Panc1 (cell line): ENCODE measurements around the gene HOXD11. TPM values are rescaled to one million over a fixed set of nuclear protein-coding genes. Genes with fewer than 3 reads are reported as not detected.

ENCODE experiments used
- ATAC-seq: fragments of 200-7000 bp; cut with Tn5 transposase; 2 replicates; pipeline ENCODE4 v1.9.1; 2020; ENCODE audit warnings: mild to moderate bottlenecking, moderate library complexity
- BruUV-seq: library from RNA; stranded (reverse); fragments of 400-500 nt; replicated peaks from 2 replicates; lab custom pipeline; 2021; lab: Mats Ljungman, UMichigan
- CTCF ChIA-PET: fragments of 300-600 bp; sonication (Branson Sonifier 250); formaldehyde crosslinking; loops from one replicate; lab custom pipeline; 2022; ENCODE audit warnings: antibody characterized with exemption; lab: Charles Lee
- POLR2A ChIA-PET: fragments of 300-600 bp; sonication (Branson Sonifier 250); formaldehyde crosslinking; loops from one replicate; lab custom pipeline; 2022; ENCODE audit warnings: antibody characterized with exemption; lab: Charles Lee
- DNase-seq: peaks from one replicate; pipeline ENCODE4 v3.0.0-alpha.2; 2010; ENCODE audit warnings: low read depth, low spot score
- H3K27ac ChIP-seq: 2 replicates; pipeline ENCODE4 v1.5.1; 2011; ENCODE audit warnings: mild to moderate bottlenecking, low read length, inconsistent platforms
- H3K27me3 ChIP-seq: fragments of 200-500 bp; sonication (Bioruptor generic); 2 replicates; pipeline ENCODE4 v1.6.0; 2014; ENCODE audit warnings: low read length, inconsistent platforms; ENCODE audit not compliant: control insufficient read depth, insufficient read depth
- H3K36me3 ChIP-seq: fragments of 200-500 bp; sonication (Bioruptor generic); 2 replicates; pipeline ENCODE4 v1.5.1; 2014; ENCODE audit warnings: inconsistent platforms, mild to moderate bottlenecking, low read length, moderate library complexity; ENCODE audit not compliant: control insufficient read depth, insufficient read depth
- H3K4me1 ChIP-seq: 2 replicates; pipeline ENCODE4 v1.5.1; 2011; ENCODE audit warnings: inconsistent platforms, mild to moderate bottlenecking, low read length, moderate library complexity; ENCODE audit not compliant: control insufficient read depth, insufficient read depth
- H3K4me3 ChIP-seq, 2 experiments: 2 replicates each; pipeline ENCODE4 v1.5.1; 2011 to 2012; ENCODE audit warnings: low read depth in 2 of 2, low read length in 2 of 2, mild to moderate bottlenecking in 2 of 2, inconsistent platforms in 1 of 2, moderate library complexity in 1 of 2
- H3K9me3 ChIP-seq: fragments of 200-500 bp; sonication (Bioruptor generic); 2 replicates; pipeline ENCODE4 v1.5.1; 2014; ENCODE audit warnings: low read depth, mild to moderate bottlenecking, inconsistent platforms, low read length, moderate library complexity; ENCODE audit not compliant: control insufficient read depth, insufficient read depth
- POLR2AphosphoS5 ChIP-seq: IDR thresholded peaks from 2 replicates; pipeline ENCODE4 v1.6.1; 2012; ENCODE audit warnings: mild to moderate bottlenecking, low read depth, low read length, moderate library complexity
- SIN3A ChIP-seq: IDR thresholded peaks from 2 replicates; pipeline ENCODE4 v1.6.1; 2012; ENCODE audit warnings: low read depth, mild to moderate bottlenecking, low read length, moderate library complexity, borderline replicate concordance; ENCODE audit not compliant: insufficient read depth
- TCF7L2 ChIP-seq: IDR thresholded peaks from 2 replicates; pipeline ENCODE4 v1.6.1; 2011; ENCODE audit warnings: mild to moderate bottlenecking, low read depth, low read length, inconsistent platforms
- in situ Hi-C: cut with HindIII; loops from 2 replicates; pipeline ENCODE4 v1.10.0; 2016; ENCODE audit warnings: low sequenced_read_pairs, low pct_unique_long_range_greater_than_20kb
- intact Hi-C: fragments of 100-400 bp; cut with micrococcal nuclease; formaldehyde crosslinking; loops from one replicate; pipeline ENCODE4 v1.10.0; 2022; ENCODE audit not compliant: unreplicated experiment
- total RNA-seq: library from RNA; stranded (reverse); gene quantifications from one replicate; pipeline ENCODE4 v1.2.1, GENCODE V29; 2021; ENCODE audit not compliant: unreplicated experiment
- TF ChIP-seq, protein P1 (sequence below), 2 experiments: IDR thresholded peaks; 2 replicates each; pipeline ENCODE4 v1.6.1; 2011 to 2012; ENCODE audit warnings: low read depth in 2 of 2, control low read depth in 1 of 2, low read length in 1 of 2, mild to moderate bottlenecking in 1 of 2, moderate library complexity in 1 of 2; ENCODE audit not compliant: insufficient read depth in 1 of 2
- TF ChIP-seq, protein P2 (sequence below): fragments of 450-650 bp; IDR thresholded peaks from 2 replicates; pipeline ENCODE4 v1.5.1; 2017; ENCODE audit warnings: mild to moderate bottlenecking

The HOXD11 gene
- total RNA-seq, 1 experiment from 2014 or later = 0.49 TPM

DNA sequence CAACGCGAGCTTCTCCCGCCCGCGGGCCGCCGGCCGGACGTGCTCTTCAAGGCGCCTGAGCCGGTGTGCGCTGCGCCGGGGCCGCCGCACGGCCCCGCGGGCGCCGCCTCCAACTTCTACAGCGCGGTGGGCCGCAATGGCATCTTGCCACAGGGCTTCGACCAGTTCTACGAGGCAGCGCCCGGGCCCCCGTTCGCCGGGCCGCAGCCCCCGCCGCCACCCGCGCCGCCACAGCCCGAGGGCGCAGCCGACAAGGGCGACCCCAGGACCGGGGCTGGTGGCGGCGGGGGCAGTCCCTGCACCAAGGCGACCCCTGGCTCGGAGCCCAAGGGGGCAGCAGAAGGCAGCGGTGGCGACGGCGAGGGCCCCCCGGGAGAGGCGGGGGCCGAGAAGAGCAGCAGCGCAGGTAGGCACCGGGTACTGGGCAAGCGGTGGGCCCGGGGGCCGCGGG, 676 bp downstream of the HOXD11 start:
- CTCF ChIA-PET = no interaction called here
- H3K4me3 ChIP-seq = no peak overlapping the region
- TF ChIP-seq TCF7L2 (no peak), POLR2AphosphoS5 (no peak), SIN3A (no peak)
- TF ChIP-seq, protein P1, sequence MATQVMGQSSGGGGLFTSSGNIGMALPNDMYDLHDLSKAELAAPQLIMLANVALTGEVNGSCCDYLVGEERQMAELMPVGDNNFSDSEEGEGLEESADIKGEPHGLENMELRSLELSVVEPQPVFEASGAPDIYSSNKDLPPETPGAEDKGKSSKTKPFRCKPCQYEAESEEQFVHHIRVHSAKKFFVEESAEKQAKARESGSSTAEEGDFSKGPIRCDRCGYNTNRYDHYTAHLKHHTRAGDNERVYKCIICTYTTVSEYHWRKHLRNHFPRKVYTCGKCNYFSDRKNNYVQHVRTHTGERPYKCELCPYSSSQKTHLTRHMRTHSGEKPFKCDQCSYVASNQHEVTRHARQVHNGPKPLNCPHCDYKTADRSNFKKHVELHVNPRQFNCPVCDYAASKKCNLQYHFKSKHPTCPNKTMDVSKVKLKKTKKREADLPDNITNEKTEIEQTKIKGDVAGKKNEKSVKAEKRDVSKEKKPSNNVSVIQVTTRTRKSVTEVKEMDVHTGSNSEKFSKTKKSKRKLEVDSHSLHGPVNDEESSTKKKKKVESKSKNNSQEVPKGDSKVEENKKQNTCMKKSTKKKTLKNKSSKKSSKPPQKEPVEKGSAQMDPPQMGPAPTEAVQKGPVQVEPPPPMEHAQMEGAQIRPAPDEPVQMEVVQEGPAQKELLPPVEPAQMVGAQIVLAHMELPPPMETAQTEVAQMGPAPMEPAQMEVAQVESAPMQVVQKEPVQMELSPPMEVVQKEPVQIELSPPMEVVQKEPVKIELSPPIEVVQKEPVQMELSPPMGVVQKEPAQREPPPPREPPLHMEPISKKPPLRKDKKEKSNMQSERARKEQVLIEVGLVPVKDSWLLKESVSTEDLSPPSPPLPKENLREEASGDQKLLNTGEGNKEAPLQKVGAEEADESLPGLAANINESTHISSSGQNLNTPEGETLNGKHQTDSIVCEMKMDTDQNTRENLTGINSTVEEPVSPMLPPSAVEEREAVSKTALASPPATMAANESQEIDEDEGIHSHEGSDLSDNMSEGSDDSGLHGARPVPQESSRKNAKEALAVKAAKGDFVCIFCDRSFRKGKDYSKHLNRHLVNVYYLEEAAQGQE (IDR thresholded peaks at IDR 0.05; ENCODE audit: insufficient read depth in 1 of 2, low read depth in 2 of 2, low read length in 1 of 2) = no peak
- TF ChIP-seq, protein P2, sequence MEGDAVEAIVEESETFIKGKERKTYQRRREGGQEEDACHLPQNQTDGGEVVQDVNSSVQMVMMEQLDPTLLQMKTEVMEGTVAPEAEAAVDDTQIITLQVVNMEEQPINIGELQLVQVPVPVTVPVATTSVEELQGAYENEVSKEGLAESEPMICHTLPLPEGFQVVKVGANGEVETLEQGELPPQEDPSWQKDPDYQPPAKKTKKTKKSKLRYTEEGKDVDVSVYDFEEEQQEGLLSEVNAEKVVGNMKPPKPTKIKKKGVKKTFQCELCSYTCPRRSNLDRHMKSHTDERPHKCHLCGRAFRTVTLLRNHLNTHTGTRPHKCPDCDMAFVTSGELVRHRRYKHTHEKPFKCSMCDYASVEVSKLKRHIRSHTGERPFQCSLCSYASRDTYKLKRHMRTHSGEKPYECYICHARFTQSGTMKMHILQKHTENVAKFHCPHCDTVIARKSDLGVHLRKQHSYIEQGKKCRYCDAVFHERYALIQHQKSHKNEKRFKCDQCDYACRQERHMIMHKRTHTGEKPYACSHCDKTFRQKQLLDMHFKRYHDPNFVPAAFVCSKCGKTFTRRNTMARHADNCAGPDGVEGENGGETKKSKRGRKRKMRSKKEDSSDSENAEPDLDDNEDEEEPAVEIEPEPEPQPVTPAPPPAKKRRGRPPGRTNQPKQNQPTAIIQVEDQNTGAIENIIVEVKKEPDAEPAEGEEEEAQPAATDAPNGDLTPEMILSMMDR = no peak
- intact Hi-C loops (no loop called here), in situ Hi-C loops (no loop called here)
- BruUV-seq = no TSS peak
- ATAC-seq (no peak), DNase-seq (no peak)
- no peaks in the 10 kb centered on the region for H3K36me3 ChIP-seq
- peaks cover 8% of the 10 kb centered on the region for H3K4me1 ChIP-seq
- H3K9me3 ChIP-seq = no peaks in the 10 kb centered on the region
- H3K27me3 ChIP-seq = 0 out of 2 replicates have a peak, but pooled peaks cover 3% of the 10 kb centered on the region
- POLR2A ChIA-PET = no interaction called here
- no peak overlapping the region for H3K27ac ChIP-seq

DNA sequence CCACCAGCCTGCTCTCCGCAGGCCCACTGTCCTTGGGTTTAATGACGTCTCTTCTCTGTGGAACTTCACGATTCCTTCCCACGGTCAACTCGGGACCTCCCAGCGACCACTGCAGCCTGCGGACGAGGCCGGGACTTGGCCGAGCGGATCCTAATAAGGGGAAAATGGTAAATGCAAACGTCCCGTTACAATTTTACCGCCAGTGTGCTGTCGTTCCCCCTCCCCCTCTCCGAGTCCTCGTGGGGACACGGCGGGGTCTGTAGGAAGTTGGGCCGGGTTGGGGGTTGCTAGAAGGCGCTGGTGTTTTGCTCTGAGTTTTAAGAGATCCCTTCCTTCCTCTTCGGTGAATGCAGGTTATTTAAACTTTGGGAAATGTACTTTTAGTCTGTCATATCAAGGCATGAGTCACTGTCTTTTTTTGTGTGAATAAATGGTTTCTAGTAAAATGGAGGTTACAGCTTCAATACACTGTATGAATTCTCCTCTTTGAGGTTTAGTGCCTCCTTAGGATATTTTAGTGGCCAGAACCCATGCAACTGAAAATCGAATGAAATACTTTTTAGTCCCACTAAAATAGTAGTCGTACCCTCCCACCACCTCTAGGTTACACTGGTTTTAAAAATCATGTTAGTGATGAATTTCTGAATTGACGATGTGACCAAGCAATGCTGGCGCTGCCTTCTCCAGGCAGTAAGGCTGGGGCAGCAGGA, 2.3 kb downstream of the HOXD11 start:
- DNase-seq = no peak
- no peaks in the 10 kb centered on the region for H3K36me3 ChIP-seq
- in situ Hi-C loops (no loop called here), intact Hi-C loops (no loop called here)
- POLR2A ChIA-PET = no interaction called here
- peaks cover 4% of the 10 kb centered on the region; the same call in 1 of the 2 replicates for H3K4me1 ChIP-seq
- H3K9me3 ChIP-seq = no peaks in the 10 kb centered on the region
- no peak overlapping the region for H3K4me3 ChIP-seq
- ATAC-seq = no peak
- CTCF ChIA-PET = interaction anchor here (0.6 kb wide), 1 partner anchor 790 kb away, joined by 3 read pairs; no protein-coding TSS in a partner anchor
- no peak overlapping the region for H3K27ac ChIP-seq
- 0 out of 2 replicates have a peak, but pooled peaks cover 5% of the 10 kb centered on the region for H3K27me3 ChIP-seq
- TF ChIP-seq, protein P1 (IDR thresholded peaks at IDR 0.05; ENCODE audit: insufficient read depth in 1 of 2, low read depth in 2 of 2, low read length in 1 of 2) = no peak
- TF ChIP-seq TCF7L2 = no peak
- no TSS peak for BruUV-seq
